ENCODE results near the gene POM121L2.
A peak's percentile ranks its signal among the peaks of the same experiment; 100 is the strongest.

Gene POM121L2

GRCh38 chr6:27333642-27334040 is 21.6 kb upstream of the POM121L2 start:
- TF ChIP-seq CREB1 (IDR thresholded peaks at IDR 0.05; ENCODE audit: low read depth) (no peak), REST (IDR thresholded peaks at IDR 0.05; ENCODE audit: low read depth) (no peak), ZBTB7A (IDR thresholded peaks at IDR 0.05; ENCODE audit: low read depth) (no peak)

- no peak for TF ChIP-seq TCF12 (IDR thresholded peaks at IDR 0.05; ENCODE audit: low read depth)
- no peak for TF ChIP-seq RAD21 (IDR thresholded peaks at IDR 0.05; ENCODE audit: low read depth)
- TF ChIP-seq CEBPB (IDR thresholded peaks at IDR 0.05): peak; percentile 18; the same call in 1 of the 2 replicates
- no peak for TF ChIP-seq NFIC (IDR thresholded peaks at IDR 0.05)
- TF ChIP-seq EGR1 (IDR thresholded peaks at IDR 0.05): no peak
- no peak for TF ChIP-seq YY1 (IDR thresholded peaks at IDR 0.05; ENCODE audit: low read depth)
- TF ChIP-seq USF1 (IDR thresholded peaks at IDR 0.05): peak; percentile 25; the same call in 1 of the 2 replicates
- TF ChIP-seq ZBTB7A (IDR thresholded peaks at IDR 0.05; ENCODE audit: low read depth): no peak
- no peak for TF ChIP-seq MAX (IDR thresholded peaks at IDR 0.05)
- no peak for TF ChIP-seq TAF1 (IDR thresholded peaks at IDR 0.05; ENCODE audit: low read depth)
- no peak for TF ChIP-seq EP300 (IDR thresholded peaks at IDR 0.05; ENCODE audit: borderline replicate concordance)
- TF ChIP-seq CREB1 (IDR thresholded peaks at IDR 0.05; ENCODE audit: low read depth): no peak
- peak; percentile 85 for TF ChIP-seq TEAD4 (IDR thresholded peaks at IDR 0.05)
- no peak for TF ChIP-seq REST (IDR thresholded peaks at IDR 0.05; ENCODE audit: low read depth)
- no peak for TF ChIP-seq FOXM1 (IDR thresholded peaks at IDR 0.05; ENCODE audit: borderline replicate concordance, low read depth)
Observed at GRCh38 chr6:27332692-27333641, 20.9 kb upstream of the POM121L2 start.

- no peak for TF ChIP-seq FOXM1 (IDR thresholded peaks at IDR 0.05; ENCODE audit: borderline replicate concordance, low read depth)
- TF ChIP-seq EGR1 (IDR thresholded peaks at IDR 0.05): no peak
- no peak for TF ChIP-seq YY1 (IDR thresholded peaks at IDR 0.05; ENCODE audit: low read depth)
- no peak for TF ChIP-seq EP300 (IDR thresholded peaks at IDR 0.05; ENCODE audit: borderline replicate concordance)
- TF ChIP-seq TCF12 (IDR thresholded peaks at IDR 0.05; ENCODE audit: low read depth): no peak
- TF ChIP-seq TEAD4 (IDR thresholded peaks at IDR 0.05): no peak
- no peak for TF ChIP-seq CEBPB (IDR thresholded peaks at IDR 0.05)
- TF ChIP-seq MAX (IDR thresholded peaks at IDR 0.05): no peak
- TF ChIP-seq NFIC (IDR thresholded peaks at IDR 0.05): no peak
- TF ChIP-seq RAD21 (IDR thresholded peaks at IDR 0.05; ENCODE audit: low read depth): no peak
- no peak for TF ChIP-seq REST (IDR thresholded peaks at IDR 0.05; ENCODE audit: low read depth)
- TF ChIP-seq USF1 (IDR thresholded peaks at IDR 0.05): no peak
- no peak for TF ChIP-seq CREB1 (IDR thresholded peaks at IDR 0.05; ENCODE audit: low read depth)
- no peak for TF ChIP-seq ZBTB7A (IDR thresholded peaks at IDR 0.05; ENCODE audit: low read depth)
- no peak for TF ChIP-seq TAF1 (IDR thresholded peaks at IDR 0.05; ENCODE audit: low read depth)
Observed at GRCh38 chr6:27327023-27327738, 15.1 kb upstream of the POM121L2 start.
